Measurements from ENCODE around the gene GPR183. TPM values are rescaled to one million over a fixed set of nuclear protein-coding genes. Genes with fewer than 3 reads are reported as not detected.

Gene GPR183
- total RNA-seq, 1 donor from 2014 or later = 0.71 TPM

- TF ChIP-seq CTCF (IDR thresholded peaks at IDR 0.05; ENCODE audit: insufficient read depth, low read length, poor library complexity, severe bottlenecking) = no peak
- no peak for DNase-seq (ENCODE audit: low read depth)
- no peaks in the 10 kb centered on the region for H3K27me3 ChIP-seq (ENCODE audit: control insufficient read depth, insufficient read depth, low read length)
- no peaks in the 10 kb centered on the region for H3K36me3 ChIP-seq (ENCODE audit: control insufficient read depth, insufficient read depth, low read length)
- no peak overlapping the region for H3K4me3 ChIP-seq (ENCODE audit: low read depth, low read length)
Observed at GRCh38 chr13:99304541-99304940, 2.7 kb downstream of the GPR183 start.

GRCh38 chr13:99303863-99304521 is 3.2 kb downstream of the GPR183 start:
- no peak for TF ChIP-seq CTCF (IDR thresholded peaks at IDR 0.05; ENCODE audit: insufficient read depth, low read length, poor library complexity, severe bottlenecking)
- DNase-seq (ENCODE audit: low read depth) = no peak
- Histone ChIP-seq H3K36me3 (ENCODE audit: control insufficient read depth, insufficient read depth, low read length) (no peaks in the 10 kb centered on the region), H3K4me3 (ENCODE audit: low read depth, low read length) (no peak overlapping the region), H3K27me3 (ENCODE audit: control insufficient read depth, insufficient read depth, low read length) (no peaks in the 10 kb centered on the region)

GRCh38 chr13:99302637-99303505 is 4.3 kb downstream of the GPR183 start:
- no peak for DNase-seq (ENCODE audit: low read depth)
- H3K4me3 ChIP-seq (ENCODE audit: low read depth, low read length) = no peak overlapping the region
- no peaks in the 10 kb centered on the region for H3K36me3 ChIP-seq (ENCODE audit: control insufficient read depth, insufficient read depth, low read length)
- no peak for TF ChIP-seq CTCF (IDR thresholded peaks at IDR 0.05; ENCODE audit: insufficient read depth, low read length, poor library complexity, severe bottlenecking)
- H3K27me3 ChIP-seq (ENCODE audit: control insufficient read depth, insufficient read depth, low read length) = no peaks in the 10 kb centered on the region

GRCh38 chr13:99301913-99302636 is 5.1 kb downstream of the GPR183 start:
- no peak for DNase-seq (ENCODE audit: low read depth)
- H3K4me3 ChIP-seq (ENCODE audit: low read depth, low read length) = no peak overlapping the region
- H3K27me3 ChIP-seq (ENCODE audit: control insufficient read depth, insufficient read depth, low read length) = no peaks in the 10 kb centered on the region
- no peak for TF ChIP-seq CTCF (IDR thresholded peaks at IDR 0.05; ENCODE audit: insufficient read depth, low read length, poor library complexity, severe bottlenecking)
- no peaks in the 10 kb centered on the region for H3K36me3 ChIP-seq (ENCODE audit: control insufficient read depth, insufficient read depth, low read length)

GRCh38 chr13:99301056-99301838 is 6.0 kb downstream of the GPR183 start:
- no peak for DNase-seq (ENCODE audit: low read depth)
- Histone ChIP-seq H3K27me3 (ENCODE audit: control insufficient read depth, insufficient read depth, low read length) (no peaks in the 10 kb centered on the region), H3K36me3 (ENCODE audit: control insufficient read depth, insufficient read depth, low read length) (no peaks in the 10 kb centered on the region), H3K4me3 (ENCODE audit: low read depth, low read length) (no peak overlapping the region)
- TF ChIP-seq CTCF (IDR thresholded peaks at IDR 0.05; ENCODE audit: insufficient read depth, low read length, poor library complexity, severe bottlenecking) = no peak

All from kidney epithelial cell (primary cell).